Measurements from ENCODE around the gene SGTB. TPM values are rescaled to one million over a fixed set of nuclear protein-coding genes. Genes with fewer than 3 reads are reported as not detected.

Gene SGTB
- total and polyA plus RNA-seq, 2 of the 8 experiments (the other 6 are each of a cell fraction or from before 2014, with no cell fraction given): 2.2 to 18.7 TPM

DNA sequence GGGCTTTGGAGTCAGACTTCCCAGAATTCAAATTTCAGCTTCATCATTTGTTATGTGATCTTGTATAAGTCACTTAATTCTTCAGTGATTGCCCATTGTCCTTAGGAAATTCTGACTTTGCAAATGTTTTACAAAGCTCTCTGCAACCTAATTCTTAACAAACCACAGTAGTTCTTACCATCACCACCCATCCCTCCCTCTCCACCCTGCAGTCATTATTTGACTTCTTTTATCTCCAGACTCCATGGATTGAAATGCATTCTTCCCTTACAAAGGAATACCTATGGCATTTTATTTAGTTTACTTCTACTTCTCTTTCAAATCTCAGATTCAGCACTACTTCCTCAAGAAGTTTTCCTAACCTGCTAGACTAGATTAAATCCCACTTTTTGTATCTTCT is 74.0 kb downstream of the SGTB start:
- Histone ChIP-seq H4K20me1 (replicated peaks in 1 of 2; ENCODE audit: control insufficient read depth in 1 of 2, insufficient read depth in 2 of 2, low read length in 2 of 2) (no peaks in the 10 kb centered on the region), H2BK5ac (ENCODE audit: low read depth, low read length) (no peak overlapping the region), H3K4me2 (ENCODE audit: insufficient read depth in 1 of 2, low read depth in 2 of 2, low read length in 2 of 2) (peak overlapping the region; percentile 10 to 15; a peak in 2 of 4 replicates), H3K4ac (replicated peaks; ENCODE audit: insufficient read length, low read depth, low read length) (no peak overlapping the region), H2BK12ac (ENCODE audit: low read depth, low read length) (no peak overlapping the region), H2BK120ac (replicated peaks; ENCODE audit: low read depth, low read length) (no peak overlapping the region), H3K18ac (ENCODE audit: extremely low read depth, low read length) (no peak overlapping the region), H4K91ac (replicated peaks; ENCODE audit: insufficient read length, low read length) (no peak overlapping the region), H3K14ac (ENCODE audit: insufficient read length) (no peak overlapping the region), H3K79me1 (ENCODE audit: low read depth, low read length) (no peaks in the 10 kb centered on the region), H3K23me2 (ENCODE audit: low read depth, low read length) (no peaks in the 10 kb centered on the region), H3K36me3 (ENCODE audit: control insufficient read depth in 2 of 4, insufficient read depth in 4 of 4, low read length in 3 of 4) (peaks cover 0 to 3% (median 0%) of the 10 kb centered on the region in 4 experiments; a peak in 2 of 8 replicates), H3K27me3 (replicated peaks in 1 of 4; ENCODE audit: control insufficient read depth in 3 of 4, extremely low read depth in 1 of 4, insufficient read depth in 3 of 4, low read length in 3 of 4) (no peaks in the 10 kb centered on the region), H3K4me3 (ENCODE audit: extremely low read depth in 1 of 4, insufficient read depth in 2 of 4, low read depth in 3 of 4, low read length in 4 of 4) (peak overlapping the region in 1 of 4 experiments; percentile 11; a peak in 2 of 8 replicates), H3K9ac (replicated peaks in 1 of 4; ENCODE audit: extremely low read depth in 1 of 4, low read depth in 3 of 4, low read length in 3 of 4) (no peak overlapping the region), H3K23ac (ENCODE audit: insufficient read length) (no peak overlapping the region), H4K8ac (ENCODE audit: extremely low read depth, insufficient read depth, low read length) (no peak overlapping the region), H3K9me3 (ENCODE audit: insufficient read depth in 2 of 2, low read depth in 1 of 2, low read length in 1 of 2) (no peaks in the 10 kb centered on the region), H3K56ac (replicated peaks; ENCODE audit: insufficient read length, low read depth, low read length) (no peak overlapping the region), H2AK5ac (ENCODE audit: low read depth, low read length) (no peak overlapping the region), H2BK20ac (ENCODE audit: low read length) (no peak overlapping the region), H4K5ac (ENCODE audit: insufficient read length, low read depth, low read length) (no peak overlapping the region), H2AFZ (ENCODE audit: low read length) (no peak overlapping the region), H2BK15ac (ENCODE audit: low read length) (no peak overlapping the region), H3K4me1 (replicated peaks in 1 of 4; ENCODE audit: control insufficient read depth in 3 of 4, insufficient read depth in 4 of 4, low read length in 3 of 4) (peaks cover 0 to 4% (median 0%) of the 10 kb centered on the region in 4 experiments; a peak in 2 of 7 replicates), H3K27ac (ENCODE audit: low read depth, low read length) (no peak overlapping the region), H3K79me2 (ENCODE audit: control insufficient read depth in 1 of 2, insufficient read depth in 2 of 2, low read length in 2 of 2) (no peaks in the 10 kb centered on the region)
- DNase-seq (ENCODE audit: low read depth in 1 of 2, low spot score in 2 of 2) (peak in 1 of 2 experiments; percentile 29), FAIRE-seq (peak; percentile 66)
- POLR2A ChIA-PET (ENCODE audit: partially characterized antibody): interaction anchor here (1.5 kb wide), 1 partner anchor 16 kb away, joined by 3 read pairs; no protein-coding TSS in a partner anchor
- CTCF ChIA-PET (ENCODE audit: partially characterized antibody): no interaction called here
- TF ChIP-seq HDAC6 (IDR thresholded peaks at IDR 0.05; ENCODE audit: low read depth, low read length) (no peak), BCL11A (IDR thresholded peaks at IDR 0.05; ENCODE audit: low read depth in 2 of 2, low read length in 2 of 2) (no peak), KDM5A (IDR thresholded peaks at IDR 0.05; ENCODE audit: low read length) (no peak), SAP30 (IDR thresholded peaks at IDR 0.05; ENCODE audit: insufficient read depth, insufficient replicate concordance, low read length) (no peak), RAD21 (IDR thresholded peaks at IDR 0.05 in 1 of 2, conservative IDR thresholded peaks at IDR 0.05 in 1 of 2; ENCODE audit: low read depth in 2 of 2, low read length in 2 of 2) (no peak), CHD1 (IDR thresholded peaks at IDR 0.05; ENCODE audit: low read depth, low read length) (no peak), SRF (IDR thresholded peaks at IDR 0.05; ENCODE audit: low read depth, low read length) (no peak)
